Eye (tissue), 1 donor: ENCODE results near the gene SPEF1.

Experiments
- DNase-seq: peaks from one replicate; pipeline ENCODE4 v3.0.0-alpha.2; 2015

Gene SPEF1

GRCh38 chr20:3786665-3787323 lies 5.5 kb upstream of the SPEF1 start, which contains the start of gene CENPB:
Gene CENPB, minus strand, starts transcription at chr20:3786740. Its CDS starts 257 bp downstream, at chr20:3786483.
- DNase-seq = peak; percentile 94

DNA sequence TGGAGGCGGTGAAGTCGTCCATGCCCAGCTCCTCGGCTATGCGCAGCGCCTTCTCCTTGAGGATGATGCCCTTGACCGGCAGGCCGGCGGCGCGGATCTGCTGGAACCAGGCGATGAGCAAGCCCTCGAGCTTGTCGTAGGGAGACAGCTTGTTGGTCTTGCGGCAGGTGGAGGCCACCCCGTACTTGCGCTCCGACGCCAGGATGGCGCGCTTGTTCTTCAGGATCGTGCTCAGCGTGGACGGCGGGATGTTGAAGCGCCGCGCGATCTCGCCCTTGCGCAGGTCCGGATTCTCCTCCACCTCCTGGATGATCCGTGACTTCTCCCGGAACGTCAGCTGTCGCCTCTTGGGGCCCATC lies 4.9 kb upstream of the SPEF1 start:
- DNase-seq = peak; percentile 78

- DNase-seq = no peak
These were observed 4.2 kb upstream of the SPEF1 start for GRCh38 chr20:3785240-3786125.

DNA sequence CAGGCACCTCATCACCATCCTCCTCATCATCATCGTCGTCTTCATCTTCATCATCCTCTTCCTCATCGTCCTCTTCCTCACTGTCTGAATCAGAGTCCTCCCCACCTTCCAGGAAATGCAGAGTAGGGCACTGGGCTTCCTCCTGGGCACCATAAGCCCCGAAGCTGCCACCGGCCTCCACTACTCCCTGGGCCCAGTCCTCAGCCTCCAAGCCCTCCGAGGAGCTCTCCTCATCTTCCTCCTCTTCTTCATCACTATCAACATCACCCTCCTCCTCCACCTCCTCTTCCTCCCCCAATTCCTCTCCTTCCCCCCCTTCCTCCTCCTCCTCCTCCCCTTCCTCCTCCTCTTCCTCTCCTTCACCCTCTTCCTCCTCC lies 3.6 kb upstream of the SPEF1 start:
- DNase-seq = no peak

- no peak for DNase-seq
These were observed 3.1 kb upstream of the SPEF1 start for GRCh38 chr20:3784216-3784853.

DNA sequence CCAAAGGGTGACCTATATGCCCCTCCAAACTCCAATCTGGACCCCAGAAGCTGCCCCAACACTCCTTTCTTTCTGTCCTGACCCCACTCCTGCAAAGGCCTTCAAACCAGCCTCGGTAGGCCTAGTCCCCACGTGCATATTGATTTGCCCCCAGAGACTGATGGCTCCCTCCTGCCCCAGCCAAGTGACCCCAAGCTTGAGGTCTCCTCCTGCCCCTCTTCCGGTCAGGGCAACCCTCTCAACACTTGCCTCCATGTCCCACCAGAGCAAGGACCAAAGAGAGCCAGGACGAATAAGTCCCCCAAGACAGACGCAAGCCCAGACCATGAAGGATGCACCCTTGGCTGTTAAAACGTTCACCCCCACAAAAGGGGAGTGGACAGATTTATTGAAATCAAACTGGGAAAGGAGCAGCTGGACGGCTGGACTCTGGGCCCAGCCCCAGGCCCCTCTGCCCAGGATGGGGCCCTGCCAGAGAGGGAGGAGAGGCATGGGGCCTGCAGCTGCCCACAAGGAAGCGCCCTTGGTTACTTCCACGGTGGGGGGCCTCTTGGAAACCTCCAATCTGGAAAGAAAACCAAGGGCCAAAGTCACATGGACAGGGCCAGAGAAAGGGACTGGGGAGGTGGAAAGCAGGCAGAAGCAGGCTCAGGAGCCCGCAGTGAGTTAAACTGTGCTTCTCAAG lies 2.4 kb upstream of the SPEF1 start:
- no peak for DNase-seq

DNA sequence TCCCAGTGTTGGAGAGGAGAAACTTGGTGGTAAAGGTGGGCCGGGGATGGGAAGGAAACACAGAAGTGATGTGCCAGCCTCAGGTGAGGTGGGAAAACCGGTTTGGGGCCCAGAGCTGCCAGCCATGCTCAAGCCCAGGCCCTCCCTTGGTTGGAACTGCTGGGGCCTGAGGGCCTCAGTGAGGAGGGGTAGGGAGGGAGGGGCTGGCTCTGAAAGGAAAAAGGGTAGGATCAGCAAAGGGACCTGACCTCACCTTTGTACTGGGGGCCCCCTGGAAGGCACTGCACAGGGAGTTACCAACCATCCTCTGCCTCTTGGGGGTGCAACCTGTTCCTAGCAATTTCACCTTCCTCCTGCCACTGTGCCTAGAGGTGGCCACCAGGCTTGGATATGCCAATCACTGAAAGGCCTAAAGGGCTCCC lies 1.8 kb upstream of the SPEF1 start:
- DNase-seq = no peak

DNA sequence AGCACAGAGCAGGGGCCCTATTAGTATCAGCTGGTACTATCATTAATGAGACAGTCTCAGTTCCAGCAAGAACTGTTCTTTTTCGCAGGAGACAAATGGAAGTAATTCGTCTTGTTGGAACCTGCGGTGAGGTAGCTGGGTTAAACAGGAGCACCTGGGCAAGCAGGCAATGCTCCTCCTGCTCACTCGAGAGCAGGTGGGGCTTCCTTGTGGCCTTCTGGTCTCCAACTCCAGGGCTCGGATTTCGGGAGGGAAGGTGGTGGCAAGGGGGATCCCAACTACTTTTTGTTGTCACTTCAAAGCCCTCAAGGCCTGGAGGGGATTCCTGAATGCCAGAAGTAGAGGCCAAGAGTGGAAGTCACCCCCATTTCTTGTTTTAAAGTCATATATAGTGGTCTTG lies 1.3 kb upstream of the SPEF1 start:
- no peak for DNase-seq

DNA sequence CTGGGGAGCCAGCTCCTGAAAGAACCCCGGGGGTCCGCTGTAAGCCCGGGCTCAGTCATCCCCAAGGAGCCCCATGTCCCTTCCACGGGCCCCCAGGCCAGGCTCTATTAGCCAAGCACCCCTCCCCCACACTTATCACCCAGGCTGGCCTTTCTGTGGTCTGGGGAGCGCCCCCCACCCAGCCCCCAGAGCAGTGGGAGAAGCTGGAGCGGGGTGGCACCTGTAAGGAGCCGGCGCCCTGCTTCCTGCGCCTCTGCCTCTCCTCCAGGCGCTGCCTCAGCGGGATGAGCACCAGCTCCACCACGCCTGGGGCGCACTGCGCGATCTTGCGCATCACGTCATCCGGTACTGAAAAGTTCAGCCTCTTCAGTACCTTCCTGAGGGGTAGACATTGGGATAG lies 2.3 kb downstream of the SPEF1 start:
- no peak for DNase-seq

GRCh38 chr20:3777716-3778629 lies 3.3 kb downstream of the SPEF1 start:
- peak; percentile 62 for DNase-seq

GRCh38 chr20:3777381-3777715 lies 3.9 kb downstream of the SPEF1 start:
- DNase-seq = peak; percentile 47

- DNase-seq = no peak
These were observed 5.7 kb downstream of the SPEF1 start for GRCh38 chr20:3775457-3776108.

DNA sequence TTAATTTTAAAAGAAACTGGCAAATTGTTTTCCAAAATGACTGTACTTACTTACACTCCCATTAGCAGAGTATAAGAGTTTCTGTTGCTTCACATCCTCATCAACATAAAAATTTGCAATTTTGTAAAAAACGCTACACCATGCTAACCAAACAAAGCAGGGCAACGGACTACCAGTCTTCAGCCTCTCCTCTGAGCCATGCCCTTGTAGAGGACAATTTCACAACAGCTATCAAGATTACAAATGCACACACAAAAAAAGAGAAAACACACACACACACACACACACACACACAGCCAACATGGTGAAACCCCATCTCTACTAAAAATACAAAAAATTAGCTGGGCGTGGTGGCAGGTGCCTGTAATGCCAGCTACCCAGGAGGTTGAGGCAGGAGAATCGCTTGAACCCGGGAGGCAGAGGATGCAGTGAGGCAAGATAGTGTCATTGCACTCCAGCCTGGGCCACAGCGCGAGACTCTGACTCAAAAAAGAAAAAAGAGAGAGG lies 9.6 kb downstream of the SPEF1 start:
- DNase-seq = no peak

GRCh38 chr20:3768342-3769130 lies 12.7 kb downstream of the SPEF1 start:
- DNase-seq = peak; percentile 94

DNA sequence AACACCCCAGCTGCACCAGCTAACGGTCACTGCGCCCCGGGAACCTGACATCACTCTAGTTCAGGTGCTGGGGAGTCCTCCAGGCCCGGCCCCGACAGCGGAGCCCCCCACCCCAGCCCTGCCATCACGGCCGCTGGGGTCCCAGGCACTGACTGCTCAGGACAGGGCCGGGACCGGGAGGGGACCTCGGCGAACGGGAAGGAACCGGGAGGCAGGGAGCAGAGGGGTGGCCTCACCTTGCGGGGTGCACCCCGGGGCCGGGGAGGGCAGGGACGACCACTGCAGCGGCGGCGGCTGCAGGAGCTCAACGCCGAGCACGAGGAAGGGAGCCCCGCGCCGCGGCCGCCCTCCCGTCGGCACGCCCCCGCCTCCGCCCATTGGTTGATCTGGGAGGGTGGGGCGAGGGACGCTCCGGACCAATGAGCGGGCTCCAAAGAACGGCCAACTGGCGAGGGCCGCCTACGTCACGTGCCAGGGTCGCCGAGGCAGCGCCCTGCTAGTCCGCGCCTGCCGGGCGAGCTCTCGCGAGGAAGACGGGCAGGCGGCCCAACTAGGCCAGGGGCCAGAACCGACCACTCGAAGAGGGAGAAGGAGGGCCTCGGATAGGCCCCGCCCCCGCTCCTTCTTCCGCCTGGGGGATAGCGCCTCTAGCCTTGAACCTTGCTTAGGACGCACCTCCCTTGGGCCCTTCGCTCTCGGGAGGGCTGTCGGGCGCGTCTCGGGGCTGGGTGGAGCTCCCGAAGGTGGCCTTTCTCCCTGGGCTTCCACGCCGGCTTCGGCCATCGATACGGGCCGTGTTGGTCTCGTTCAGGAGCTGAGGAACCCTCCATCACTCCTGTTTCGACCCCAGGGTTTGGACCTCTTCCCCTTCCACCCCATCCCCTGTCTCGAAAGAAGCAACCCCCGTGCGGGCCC lies 13.6 kb downstream of the SPEF1 start, which contains the start of gene ADISSP:
ADISSP (minus strand) TSS at position 327 of the 915 bp plus-strand sequence. CDS start 7,653 bp downstream, outside the sequence.
- peak; percentile 98 for DNase-seq

GRCh38 chr20:3767110-3767426 lies 14.2 kb downstream of the SPEF1 start:
- DNase-seq = no peak

- no peak for DNase-seq
These were observed 14.7 kb downstream of the SPEF1 start for GRCh38 chr20:3766422-3767109.

DNA sequence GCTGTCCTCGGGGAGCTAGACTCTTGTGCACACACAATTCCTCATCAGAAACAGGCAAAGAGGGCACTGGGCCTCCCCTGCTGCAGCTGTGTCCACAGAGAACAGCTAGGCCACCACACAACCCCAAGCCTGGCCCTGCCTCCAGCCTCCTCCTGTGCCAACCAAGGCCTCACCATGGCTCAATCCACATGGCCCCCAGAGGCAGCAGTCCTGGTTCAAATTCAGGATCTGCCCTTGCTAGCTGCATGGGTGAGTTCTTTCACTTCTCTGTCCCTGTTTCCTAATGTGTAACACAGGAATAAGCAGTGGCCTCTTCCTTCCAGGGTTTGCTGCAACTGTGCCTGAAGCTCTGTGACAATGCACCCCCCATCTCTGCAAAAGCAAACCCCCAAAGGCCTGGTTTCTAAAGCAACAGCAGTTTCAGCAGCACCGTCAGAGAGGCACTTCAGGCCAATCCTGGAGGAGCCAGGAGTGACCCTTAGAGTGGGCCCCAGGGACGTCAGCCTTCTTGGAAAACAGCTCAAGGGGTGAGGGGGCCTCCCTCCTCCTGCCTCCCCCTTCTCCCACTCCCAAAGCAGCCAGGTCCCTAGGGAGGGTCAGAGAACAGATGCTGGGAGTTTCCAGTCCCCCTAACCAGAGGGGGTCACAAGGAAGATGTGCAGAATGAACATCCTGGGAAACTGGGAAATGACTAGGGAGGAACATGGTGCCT lies 15.9 kb downstream of the SPEF1 start:
- no peak for DNase-seq
